Neuronal stem cell (in vitro differentiated cells): Measurements from ENCODE around the gene DNAJB9.
"Not testable (repeated sequence)": the region's sequence is repeated elsewhere in the genome, so short reads cannot be mapped to it uniquely, and the experiment has no call there.

ENCODE experiments used
- DNase-seq: peaks from one replicate; pipeline ENCODE4 v3.0.0-alpha.2; 2013; ENCODE audit warnings: low spot score
- H2AFZ ChIP-seq: one replicate; pipeline ENCODE4 v1.6.1; 2013; ENCODE audit warnings: mild to moderate bottlenecking, low read length, inconsistent platforms
- H2AK5ac ChIP-seq: 2 replicates; pipeline ENCODE4 v1.6.1; 2013; ENCODE audit warnings: low read depth, mild to moderate bottlenecking, inconsistent platforms, low read length, moderate library complexity, mixed read lengths
- H2BK120ac ChIP-seq: 2 replicates; pipeline ENCODE4 v1.6.1; 2013; ENCODE audit warnings: low read depth, mild to moderate bottlenecking, inconsistent platforms, low read length, moderate library complexity, mixed read lengths
- H2BK12ac ChIP-seq: one replicate; pipeline ENCODE4 v1.6.1; 2013; ENCODE audit warnings: low read length, inconsistent platforms
- H2BK15ac ChIP-seq: 2 replicates; pipeline ENCODE4 v1.6.1; 2013; ENCODE audit warnings: mild to moderate bottlenecking, low read length, inconsistent platforms, mixed read lengths
- H2BK5ac ChIP-seq: one replicate; pipeline ENCODE4 v1.6.1; 2013; ENCODE audit warnings: inconsistent platforms, mild to moderate bottlenecking, low read length, moderate library complexity
- H3K14ac ChIP-seq: one replicate; pipeline ENCODE4 v1.6.1; 2013; ENCODE audit warnings: low read length, inconsistent platforms
- H3K18ac ChIP-seq: 2 replicates; pipeline ENCODE4 v1.6.1; 2013; ENCODE audit warnings: low read length, inconsistent platforms
- H3K23ac ChIP-seq: 2 replicates; pipeline ENCODE4 v1.6.1; 2013; ENCODE audit warnings: low read depth, mild to moderate bottlenecking, mixed read lengths, low read length, inconsistent platforms; ENCODE audit not compliant: poor library complexity
- H3K27ac ChIP-seq: replicated peaks from 3 replicates; pipeline ENCODE4 v1.5.1; 2013; ENCODE audit warnings: low read length, inconsistent platforms
- H3K27me3 ChIP-seq, 3 experiments: 2 replicates each; pipeline ENCODE4 v1.6.1; 2013; ENCODE audit warnings: low read length in 3 of 3, mild to moderate bottlenecking in 2 of 3, inconsistent platforms in 1 of 3, low read depth in 1 of 3, mixed read lengths in 1 of 3, moderate library complexity in 1 of 3; ENCODE audit not compliant: control insufficient read depth in 3 of 3, insufficient read depth in 3 of 3
- H3K36me3 ChIP-seq, 2 donors: replicated peaks in 1 of 2; 2 replicates each; pipeline ENCODE4 v1.6.1; 2013; ENCODE audit warnings: low read length in 2 of 2; ENCODE audit not compliant: control insufficient read depth in 2 of 2, insufficient read depth in 2 of 2
- H3K4ac ChIP-seq: 2 replicates; pipeline ENCODE4 v1.6.1; 2013; ENCODE audit warnings: inconsistent platforms, mild to moderate bottlenecking, low read length, moderate library complexity
- H3K4me1 ChIP-seq, 2 donors: 1 replicate in 1 of 2; 2 replicates in 1 of 2; pipeline ENCODE4 v1.6.1; 2013; ENCODE audit warnings: low read length in 2 of 2, low read depth in 1 of 2; ENCODE audit not compliant: control insufficient read depth in 2 of 2, insufficient read depth in 1 of 2
- H3K4me2 ChIP-seq: one replicate; pipeline ENCODE4 v1.6.1; 2013; ENCODE audit warnings: mild to moderate bottlenecking, low read length, inconsistent platforms; ENCODE audit not compliant: insufficient read depth, poor library complexity, severe bottlenecking
- H3K4me3 ChIP-seq, 2 donors: 2 replicates each; pipeline ENCODE4 v1.5.1; 2013; ENCODE audit warnings: low read length in 2 of 2, mild to moderate bottlenecking in 2 of 2, inconsistent platforms in 1 of 2, moderate library complexity in 1 of 2
- H3K79me1 ChIP-seq: one replicate; pipeline ENCODE4 v1.6.1; 2013; ENCODE audit warnings: low read depth, mild to moderate bottlenecking, inconsistent platforms, low read length, moderate library complexity
- H3K9ac ChIP-seq: one replicate; pipeline ENCODE4 v1.6.1; 2013; ENCODE audit warnings: mild to moderate bottlenecking, low read depth, low read length, inconsistent platforms; ENCODE audit not compliant: poor library complexity
- H3K9me3 ChIP-seq, 2 donors: replicated peaks in 1 of 2; 2 replicates each; pipeline versions ENCODE3 to v1.6.1; 2013; ENCODE audit warnings: low read length in 2 of 2, mild to moderate bottlenecking in 2 of 2, inconsistent platforms in 1 of 2, low read depth in 1 of 2, mixed read lengths in 1 of 2, moderate library complexity in 1 of 2; ENCODE audit not compliant: control insufficient read depth in 2 of 2, insufficient read depth in 1 of 2
- H4K8ac ChIP-seq: one replicate; pipeline ENCODE4 v1.6.1; 2013; ENCODE audit warnings: low read depth, mild to moderate bottlenecking, inconsistent platforms, low read length, moderate library complexity
- H4K91ac ChIP-seq: one replicate; pipeline ENCODE4 v1.6.1; 2013; ENCODE audit warnings: low read length, low read depth, mild to moderate bottlenecking, inconsistent platforms; ENCODE audit not compliant: poor library complexity
- WGBS, 2 donors: extraction: QIAGEN DNeasy Blood & Tissue Kit; methylation state at CpG; one replicate each; pipeline ENCODE4 v1.1.7; 2013; ENCODE audit warnings: missing lambda C conversion rate in 2 of 2, mixed read lengths in 1 of 2; ENCODE audit not compliant: insufficient read length in 2 of 2, insufficient replicate concordance in 1 of 2; ENCODE audit errors: extremely low coverage in 2 of 2; 5-methylcytosine and 5-hydroxymethylcytosine counted together

DNAJB9 gene

DNA sequence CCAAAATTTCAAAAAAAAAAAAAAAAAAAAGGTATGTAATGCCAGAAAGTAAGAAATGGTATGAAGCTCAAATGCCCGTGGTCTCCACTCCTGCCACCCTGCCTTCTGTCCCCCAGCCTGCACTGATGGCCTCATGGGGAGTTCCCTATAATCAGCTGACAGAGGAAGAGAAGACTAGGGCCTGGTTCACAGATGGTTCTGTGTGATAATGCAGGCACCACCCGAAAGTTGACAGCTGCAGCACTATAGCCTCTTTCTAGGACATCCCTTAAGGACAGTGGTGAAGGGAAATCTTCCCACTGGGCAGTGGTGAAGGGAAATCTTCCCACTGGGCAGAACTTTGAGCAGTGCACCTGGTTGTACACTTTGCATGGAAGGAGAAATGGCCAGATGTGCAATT is 31.4 kb upstream of the DNAJB9 start:
- WGBS, 2 donors = no CpG with 5 or more reads among the region's 2 CpGs
- not testable (repeated sequence) for H4K91ac ChIP-seq, H3K4me1 ChIP-seq, H3K23ac ChIP-seq, H4K8ac ChIP-seq, DNase-seq, H3K4me2 ChIP-seq, H2BK120ac ChIP-seq, H2AK5ac ChIP-seq, H3K9me3 ChIP-seq, H3K36me3 ChIP-seq, H2BK12ac ChIP-seq, H3K27ac ChIP-seq, H3K79me1 ChIP-seq, H3K9ac ChIP-seq, H3K14ac ChIP-seq, H2AFZ ChIP-seq, H3K18ac ChIP-seq, H2BK15ac ChIP-seq, H3K4ac ChIP-seq, H3K27me3 ChIP-seq, H2BK5ac ChIP-seq, H3K4me3 ChIP-seq

DNA sequence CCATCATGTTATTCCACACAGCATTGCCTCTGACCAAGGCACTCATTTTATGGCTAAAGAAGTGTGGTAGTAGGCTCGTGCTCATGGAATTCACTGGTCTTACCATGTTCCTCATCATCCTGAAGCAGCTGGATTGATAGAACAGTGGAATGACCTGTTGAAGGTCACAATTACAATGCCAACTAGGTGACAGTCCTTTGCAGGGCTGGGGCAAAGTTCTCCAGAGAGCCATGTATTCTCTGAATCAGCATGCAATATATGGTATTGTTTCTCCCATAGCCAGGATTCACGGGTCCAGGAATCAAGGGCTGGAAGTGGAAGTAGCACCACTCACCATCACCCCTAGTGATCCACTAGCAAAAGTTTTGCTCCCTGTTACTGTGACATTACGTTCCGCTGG is 31.0 kb upstream of the DNAJB9 start:
- H4K91ac ChIP-seq, H3K4me1 ChIP-seq, H3K23ac ChIP-seq, H2BK120ac ChIP-seq, H3K14ac ChIP-seq, H3K9ac ChIP-seq, H3K36me3 ChIP-seq, H2BK12ac ChIP-seq, H3K4me3 ChIP-seq, DNase-seq, H3K27me3 ChIP-seq, H3K4ac ChIP-seq, H3K18ac ChIP-seq, H2AK5ac ChIP-seq, H2AFZ ChIP-seq, H2BK15ac ChIP-seq, H3K4me2 ChIP-seq, H4K8ac ChIP-seq, H3K9me3 ChIP-seq, H3K79me1 ChIP-seq, H2BK5ac ChIP-seq, H3K27ac ChIP-seq: not testable (repeated sequence)
- no CpG with 5 or more reads among the region's 4 CpGs for WGBS, 2 donors

DNA sequence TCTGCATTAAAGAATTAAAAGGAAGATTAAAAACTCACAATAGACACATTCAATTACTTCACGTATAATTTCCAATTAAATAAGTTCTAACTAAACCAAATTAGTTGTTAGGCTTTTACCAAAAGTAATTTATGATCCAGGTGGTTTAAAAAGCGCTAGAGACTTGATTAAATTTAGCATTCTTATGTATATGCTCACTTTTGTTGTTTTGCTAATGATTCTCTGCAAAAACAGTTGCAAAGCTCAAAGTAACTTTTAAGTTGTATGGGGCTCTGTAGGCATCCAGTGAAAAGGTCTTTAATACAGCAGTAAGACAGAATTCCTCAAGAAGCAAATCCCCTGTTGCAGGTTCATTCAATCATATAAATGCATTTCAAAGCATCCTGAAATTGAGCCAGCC is 28.2 kb upstream of the DNAJB9 start:
- no peaks in the 10 kb centered on the region for H3K9me3 ChIP-seq
- H3K4me1 ChIP-seq = no peaks in the 10 kb centered on the region
- no peak overlapping the region for H4K91ac ChIP-seq
- no peak overlapping the region for H3K23ac ChIP-seq
- H2BK15ac ChIP-seq = no peak overlapping the region
- no peak overlapping the region for H3K4ac ChIP-seq
- no peak overlapping the region for H3K14ac ChIP-seq
- no peak overlapping the region for H2BK5ac ChIP-seq
- H3K18ac ChIP-seq = no peak overlapping the region
- no peak overlapping the region for H3K4me2 ChIP-seq
- no CpG with 5 or more reads among the region's 2 CpGs for WGBS, 2 donors
- no peak overlapping the region for H3K4me3 ChIP-seq
- H2AFZ ChIP-seq = no peak overlapping the region
- H3K27me3 ChIP-seq = no peaks in the 10 kb centered on the region
- no peak overlapping the region for H3K9ac ChIP-seq
- H3K36me3 ChIP-seq = no peaks in the 10 kb centered on the region
- H4K8ac ChIP-seq = no peak overlapping the region
- no peak overlapping the region for H2BK120ac ChIP-seq
- DNase-seq = no peak
- no peak overlapping the region for H2AK5ac ChIP-seq
- no peaks in the 10 kb centered on the region for H3K79me1 ChIP-seq
- H3K27ac ChIP-seq = no peak overlapping the region
- no peak overlapping the region for H2BK12ac ChIP-seq

DNA sequence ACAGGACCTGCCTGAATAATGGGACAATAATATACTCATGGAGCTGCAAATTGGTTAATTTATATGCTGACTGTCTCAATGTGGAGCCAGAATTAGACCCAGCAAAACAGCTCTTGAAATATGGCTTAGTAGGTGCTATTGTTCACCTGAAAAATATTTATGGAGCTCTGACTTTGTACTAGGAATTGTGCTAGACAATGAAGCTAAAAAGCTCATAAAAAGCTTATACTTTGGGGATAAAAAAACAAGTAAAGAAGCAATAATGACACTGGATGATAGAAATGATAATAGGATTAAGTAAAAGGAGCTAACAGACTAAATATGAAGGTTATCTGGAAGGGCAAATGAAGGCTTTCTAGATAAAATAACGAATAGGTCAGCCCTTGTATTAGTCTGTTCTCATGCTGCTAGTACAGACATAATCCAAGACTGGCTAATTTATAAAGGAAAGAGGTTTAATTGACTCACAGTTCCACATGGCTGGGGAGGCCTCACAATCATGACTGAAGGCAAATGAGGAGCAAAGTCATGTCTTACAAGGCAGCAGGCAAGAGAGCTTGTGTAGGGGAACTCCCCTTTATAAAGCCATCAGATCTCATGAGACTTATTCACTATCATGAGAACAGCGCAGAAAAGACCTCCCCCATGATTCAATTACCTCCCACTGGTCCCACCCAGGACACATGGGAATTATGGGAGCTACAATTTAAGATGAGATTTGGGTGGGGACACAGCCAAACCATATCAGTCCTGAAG is 21.4 kb upstream of the DNAJB9 start:
- H3K9ac ChIP-seq, H2BK15ac ChIP-seq, H4K91ac ChIP-seq, H3K79me1 ChIP-seq, H3K18ac ChIP-seq, H3K27ac ChIP-seq, H3K9me3 ChIP-seq, H2BK5ac ChIP-seq, H2BK120ac ChIP-seq, H2BK12ac ChIP-seq, H3K4me3 ChIP-seq, H2AFZ ChIP-seq, H3K27me3 ChIP-seq, DNase-seq, H3K4ac ChIP-seq, H3K14ac ChIP-seq, H3K36me3 ChIP-seq, H3K4me2 ChIP-seq, H4K8ac ChIP-seq, H3K23ac ChIP-seq, H3K4me1 ChIP-seq, H2AK5ac ChIP-seq: not testable (repeated sequence)
- no CpG with 5 or more reads among the region's 2 CpGs for WGBS, 2 donors
